HepG2 (cell line): Measurements from ENCODE around the gene ACSL5. TPM values are rescaled to one million over a fixed set of nuclear protein-coding genes. Genes with fewer than 3 reads are reported as not detected.

Experiments used
- ATAC-seq: fragments of 200-7000 bp; cut with Tn5 transposase; 3 replicates; pipeline ENCODE4 v1.9.1; 2020; ENCODE audit warnings: mild to moderate bottlenecking, moderate library complexity
- BruUV-seq: library from RNA; stranded (reverse); fragments of 400-500 nt; replicated peaks from 2 replicates; lab custom pipeline; 2021; lab: Mats Ljungman, UMichigan
- CTCF ChIA-PET: fragments of 300-600 bp; formaldehyde crosslinking; extraction: SDS; loops from one replicate; lab custom pipeline; 2021; ENCODE audit warnings: low total read pairs, inconsistent platforms, low intra/inter-chr PET ratio; lab: Yijun Ruan, JAX
- POLR2A ChIA-PET: fragments of 350-600 bp; sonication (Branson Sonifier 250); formaldehyde crosslinking; loops from one replicate; lab custom pipeline; 2020; ENCODE audit warnings: antibody characterized with exemption, inconsistent platforms; lab: Yijun Ruan, JAX
- DNase-seq: peaks from one replicate; pipeline ENCODE4 v3.0.0-alpha.2; 2015; ENCODE audit warnings: low spot score
- FAIRE-seq: peaks from 3 replicates; lab custom pipeline; 2011; peaks lifted over from hg19 to GRCh38; lab: Jason Lieb, UNC
- H2AFZ ChIP-seq: one replicate; pipeline ENCODE4 v1.6.1; 2011; ENCODE audit warnings: low read length, inconsistent platforms
- H3K27ac ChIP-seq: fragments of 300-600 bp; 3 replicates; pipeline ENCODE4 v1.8.0; 2011; ENCODE audit warnings: mixed run types, mild to moderate bottlenecking, mixed read lengths, low read length, inconsistent platforms; ENCODE audit not compliant: insufficient read depth; ENCODE audit errors: extremely low read length
- H3K27me3 ChIP-seq, 2 experiments: fragments of 200-600 bp in 1 of 2; 2 replicates in 1 of 2; 3 replicates in 1 of 2; pipeline versions ENCODE4 v1.6.0 to v1.8.0; 2011; ENCODE audit warnings: low read length in 2 of 2, mild to moderate bottlenecking in 2 of 2, moderate library complexity in 2 of 2, inconsistent platforms in 1 of 2; ENCODE audit not compliant: insufficient read depth in 2 of 2, control insufficient read depth in 1 of 2
- H3K36me3 ChIP-seq, 2 experiments: fragments of 200-600 bp in 1 of 2; replicated peaks in 1 of 2; 2 replicates in 1 of 2; 3 replicates in 1 of 2; pipeline versions ENCODE4 v1.5.1 to v1.8.0; 2011; ENCODE audit warnings: low read length in 2 of 2, inconsistent platforms in 1 of 2; ENCODE audit not compliant: insufficient read depth in 2 of 2, control insufficient read depth in 1 of 2
- H3K4me1 ChIP-seq: 2 replicates; pipeline ENCODE4 v1.5.1; 2012; ENCODE audit warnings: low read length, inconsistent platforms; ENCODE audit not compliant: insufficient read depth
- H3K4me2 ChIP-seq: 2 replicates; pipeline ENCODE4 v1.6.0; 2011; ENCODE audit warnings: low read depth, low read length, inconsistent platforms
- H3K4me3 ChIP-seq, 3 experiments: fragments of 200-600 bp in 1 of 3; sonication (generic), shearing (Covaris generic) in 1 of 3; replicated peaks in 1 of 3; 2 replicates each; pipeline ENCODE4 v1.5.1; 2011 to 2016; ENCODE audit warnings: low read length in 3 of 3, inconsistent platforms in 2 of 3, low read depth in 2 of 3, mild to moderate bottlenecking in 2 of 3, control low read depth in 1 of 3, mixed read lengths in 1 of 3; ENCODE audit not compliant: insufficient read depth in 1 of 3
- H3K79me2 ChIP-seq: one replicate; pipeline ENCODE4 v1.6.1; 2011; ENCODE audit warnings: low read length, inconsistent platforms; ENCODE audit not compliant: insufficient read depth
- H3K9ac ChIP-seq: 2 replicates; pipeline ENCODE4 v1.6.0; 2011; ENCODE audit warnings: mild to moderate bottlenecking, low read depth, low read length, inconsistent platforms; ENCODE audit not compliant: insufficient read depth
- H3K9me3 ChIP-seq: 2 replicates; pipeline ENCODE4 v1.5.1; 2012; ENCODE audit warnings: mild to moderate bottlenecking, low read length
- H4K20me1 ChIP-seq: 2 replicates; pipeline ENCODE4 v1.6.0; 2011; ENCODE audit warnings: inconsistent platforms, mild to moderate bottlenecking, low read length, moderate library complexity; ENCODE audit not compliant: insufficient read depth
- ARID5B ChIP-seq: IDR thresholded peaks from 2 replicates; pipeline ENCODE4 v1.4.0; 2020; ENCODE audit warnings: mild to moderate bottlenecking, missing genetic modification reagents
- BCL6 ChIP-seq: IDR thresholded peaks from 2 replicates; pipeline ENCODE4 v1.6.1; 2016; ENCODE audit warnings: missing genetic modification reagents, missing compliant biosample characterization
- CEBPB ChIP-seq: IDR thresholded peaks from 2 replicates; pipeline ENCODE4 v1.6.1; 2011; ENCODE audit warnings: low read depth, low read length, improper control_type of control experiment, borderline replicate concordance
- GATAD2A ChIP-seq: IDR thresholded peaks from 2 replicates; pipeline ENCODE4 v1.6.1; 2016
- NCOA2 ChIP-seq: sonication (generic); formaldehyde crosslinking; IDR thresholded peaks from 2 replicates; pipeline ENCODE4 v1.8.0; 2022; ENCODE audit warnings: inconsistent platforms
- ONECUT2 ChIP-seq: sonication (generic); formaldehyde crosslinking; IDR thresholded peaks from 2 replicates; pipeline ENCODE4 v1.4.0; 2020; ENCODE audit warnings: missing genetic modification reagents
- PAX8 ChIP-seq: sonication (generic); formaldehyde crosslinking; IDR thresholded peaks from 2 replicates; pipeline ENCODE4 v1.8.0; 2022; ENCODE audit warnings: mild to moderate bottlenecking, missing genetic modification reagents, borderline replicate concordance
- PAXIP1 ChIP-seq: sonication (generic); formaldehyde crosslinking; conservative IDR thresholded peaks from 2 replicates; pipeline ENCODE4 v1.4.0; 2020; ENCODE audit warnings: mild to moderate bottlenecking, missing genetic modification reagents, moderate library complexity
- PPARG ChIP-seq: conservative IDR thresholded peaks from 2 replicates; pipeline ENCODE4 v1.6.1; 2016; ENCODE audit warnings: missing biosample characterization, missing genetic modification reagents
- RARA ChIP-seq: IDR thresholded peaks from 2 replicates; pipeline ENCODE4 v1.6.1; 2016; ENCODE audit warnings: missing genetic modification reagents, missing compliant biosample characterization
- RXRB ChIP-seq: IDR thresholded peaks from 2 replicates; pipeline ENCODE4 v1.6.1; 2016; ENCODE audit warnings: borderline replicate concordance, missing genetic modification reagents, missing compliant biosample characterization
- TEAD3 ChIP-seq: optimal IDR thresholded peaks from 2 replicates; pipeline ENCODE3; 2016; ENCODE audit warnings: borderline replicate concordance
- THRA ChIP-seq: sonication (generic); formaldehyde crosslinking; IDR thresholded peaks from 2 replicates; pipeline ENCODE4 v1.4.0; 2020; ENCODE audit warnings: missing genetic modification reagents, borderline replicate concordance
- WGBS: methylation state at CpG from one replicate; pipeline ENCODE4 v1.1.6; 2017; ENCODE audit warnings: low lambda C conversion rate; 5-methylcytosine and 5-hydroxymethylcytosine counted together
- in situ Hi-C: cut with HindIII; loops from 2 replicates; pipeline ENCODE4 v1.10.0; 2017; ENCODE audit warnings: low pct_unique_long_range_greater_than_20kb; ENCODE audit not compliant: extremely low pct_ligation_motif_present
- intact Hi-C: fragments of 100-400 bp; cut with micrococcal nuclease; formaldehyde crosslinking; loops from one replicate; pipeline ENCODE4 v1.10.0; 2022; ENCODE audit not compliant: unreplicated experiment
- polyA plus RNA-seq, 8 experiments: library from polyadenylated mRNA; depleted of rRNA in 3 of 8; stranded (reverse) in 7 of 8; unstranded in 1 of 8; fragments of >200 nt; fragmentation: Illumina TruSeq in 4 of 8; extraction: Trizol in 4 of 8; gene quantifications; 2 replicates each; pipeline versions ENCODE4 v1.2.1 to v1.2.3, GENCODE V29; 2011 to 2016; ENCODE audit warnings: low read depth in 4 of 8, missing spikeins in 1 of 8, mixed read lengths in 1 of 8; ENCODE audit not compliant: insufficient read depth in 1 of 8
- total RNA-seq, 5 experiments: library from RNA; depleted of rRNA; stranded (reverse); fragments of >200 nt; fragmentation: Illumina TruSeq; extraction: Trizol; gene quantifications; 2 replicates each; pipeline ENCODE4 v1.2.3, GENCODE V29; 2016; ENCODE audit warnings: low read depth in 1 of 5

Gene ACSL5
- total and polyA plus RNA-seq, 2 of the 13 experiments (the other 11 are each of a cell fraction or from before 2014, with no cell fraction given) = 56.4 to 82.5 TPM

- BruUV-seq = no TSS peak
- 78% methylated on average over 5 of the region's 5 CpGs for WGBS
- Histone ChIP-seq H3K79me2 (peaks cover 6% of the 10 kb centered on the region), H3K4me1 (peaks cover 56% of the 10 kb centered on the region), H4K20me1 (no peaks in the 10 kb centered on the region), H3K27ac (peak overlapping the region; percentile 4), H3K9me3 (no peaks in the 10 kb centered on the region), H3K9ac (no peak overlapping the region), H2AFZ (no peak overlapping the region), H3K27me3 (no peaks in the 10 kb centered on the region), H3K36me3 (peaks cover 12 to 37% of the 10 kb centered on the region in 2 experiments), H3K4me3 (no peak overlapping the region), H3K4me2 (peak overlapping the region; percentile 31)
- intact Hi-C loops = loop anchor here (2.0 kb wide), 1 partner anchor 21 kb away; the partner anchor contains the start of gene ACSL5
- in situ Hi-C loops = no loop called here
- ChIA-PET POLR2A (interaction anchor here (0.9 to 4.5 kb wide), 3 partner anchors 15 to 22 kb away, joined by 3 to 72 read pairs (median 47); partner anchors contain the start of gene ACSL5), CTCF (no interaction called here)
- DNase-seq (no peak), ATAC-seq (no peak), FAIRE-seq (no peak)
- TF ChIP-seq ARID5B (CRISPR knock-in tag) (0 out of 2 replicates have a peak, but pooled peaks have one; percentile 12), RARA (CRISPR knock-in tag) (peak; percentile 47), GATAD2A (peak; percentile 48; the same call in 1 of the 2 replicates), TEAD3 (CRISPR knock-in tag) (peak; percentile 14), PAX8 (no peak), RXRB (CRISPR knock-in tag) (0 out of 2 replicates have a peak, but pooled peaks have one; percentile 31), CEBPB (no peak), PPARG (CRISPR knock-in tag) (peak; percentile 71; the same call in 1 of the 2 replicates), THRA (CRISPR knock-in tag) (no peak), PAXIP1 (CRISPR knock-in tag) (0 out of 2 replicates have a peak, but pooled peaks have one; percentile 16), NCOA2 (CRISPR knock-in tag) (peak; percentile 5; the same call in 1 of the 2 replicates), ONECUT2 (peak; percentile 81), BCL6 (CRISPR knock-in tag) (peak; percentile 53)
These were observed 22.1 kb downstream of the ACSL5 start for GRCh38 chr10:112395809-112396530.
